Measurements from ENCODE around the gene KLHL29.

DNA sequence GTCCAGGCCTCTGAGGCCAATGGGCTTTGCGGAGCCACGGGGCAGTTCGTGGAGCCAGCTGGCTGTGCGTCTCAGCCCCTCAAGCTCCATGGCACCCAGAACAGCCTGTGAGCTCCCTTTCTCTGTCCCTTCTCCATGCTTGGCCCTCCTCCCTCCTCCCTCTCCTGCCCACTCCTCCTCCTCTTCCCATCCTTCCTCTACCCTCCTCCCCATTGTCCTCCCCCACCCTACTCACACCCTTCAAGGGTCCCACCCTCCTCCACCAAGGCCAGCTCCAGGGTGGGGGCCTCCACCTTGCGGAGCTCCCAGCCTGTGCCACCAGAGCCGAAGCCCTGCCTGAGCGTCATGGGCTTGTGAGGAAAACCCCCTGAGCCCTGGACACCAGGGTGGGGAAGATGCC lies 273.0 kb downstream of the KLHL29 start:
- TF ChIP-seq CTCF (IDR thresholded peaks at IDR 0.05; ENCODE audit: low read depth, low read length, missing input control) (no peak), REST (IDR thresholded peaks at IDR 0.05) (no peak), MAX (IDR thresholded peaks at IDR 0.05) (no peak), NR2F2 (IDR thresholded peaks at IDR 0.05) (no peak), YY1 (IDR thresholded peaks at IDR 0.05) (no peak), TAF1 (conservative IDR thresholded peaks at IDR 0.05) (no peak), RAD21 (IDR thresholded peaks at IDR 0.05) (no peak), JUND (IDR thresholded peaks at IDR 0.05) (no peak)
- TF ChIP-seq, protein P1, sequence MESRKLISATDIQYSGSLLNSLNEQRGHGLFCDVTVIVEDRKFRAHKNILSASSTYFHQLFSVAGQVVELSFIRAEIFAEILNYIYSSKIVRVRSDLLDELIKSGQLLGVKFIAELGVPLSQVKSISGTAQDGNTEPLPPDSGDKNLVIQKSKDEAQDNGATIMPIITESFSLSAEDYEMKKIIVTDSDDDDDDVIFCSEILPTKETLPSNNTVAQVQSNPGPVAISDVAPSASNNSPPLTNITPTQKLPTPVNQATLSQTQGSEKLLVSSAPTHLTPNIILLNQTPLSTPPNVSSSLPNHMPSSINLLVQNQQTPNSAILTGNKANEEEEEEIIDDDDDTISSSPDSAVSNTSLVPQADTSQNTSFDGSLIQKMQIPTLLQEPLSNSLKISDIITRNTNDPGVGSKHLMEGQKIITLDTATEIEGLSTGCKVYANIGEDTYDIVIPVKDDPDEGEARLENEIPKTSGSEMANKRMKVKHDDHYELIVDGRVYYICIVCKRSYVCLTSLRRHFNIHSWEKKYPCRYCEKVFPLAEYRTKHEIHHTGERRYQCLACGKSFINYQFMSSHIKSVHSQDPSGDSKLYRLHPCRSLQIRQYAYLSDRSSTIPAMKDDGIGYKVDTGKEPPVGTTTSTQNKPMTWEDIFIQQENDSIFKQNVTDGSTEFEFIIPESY (IDR thresholded peaks at IDR 0.05), result no peak

Measured in liver (tissue), 3 donors.